HG03039 (cell line): ENCODE data around the gene ABHD16B.
"Not testable (repeated sequence)": the region's sequence is repeated elsewhere in the genome, so short reads cannot be mapped to it uniquely, and the experiment has no call there.

ENCODE experiments used
- ATAC-seq: cut with Tn5 transposase; IDR thresholded peaks from one replicate; pipeline ENCODE4 v1.9.1; 2021; ENCODE audit warnings: mild to moderate bottlenecking, moderate library complexity; ENCODE audit not compliant: unreplicated experiment

ABHD16B gene

GRCh38 chr20:63854069-63854765, 7.1 kb upstream of the ABHD16B start:
- ATAC-seq: no peak

GRCh38 chr20:63854766-63855362, 6.4 kb upstream of the ABHD16B start:
- no peak for ATAC-seq

DNA sequence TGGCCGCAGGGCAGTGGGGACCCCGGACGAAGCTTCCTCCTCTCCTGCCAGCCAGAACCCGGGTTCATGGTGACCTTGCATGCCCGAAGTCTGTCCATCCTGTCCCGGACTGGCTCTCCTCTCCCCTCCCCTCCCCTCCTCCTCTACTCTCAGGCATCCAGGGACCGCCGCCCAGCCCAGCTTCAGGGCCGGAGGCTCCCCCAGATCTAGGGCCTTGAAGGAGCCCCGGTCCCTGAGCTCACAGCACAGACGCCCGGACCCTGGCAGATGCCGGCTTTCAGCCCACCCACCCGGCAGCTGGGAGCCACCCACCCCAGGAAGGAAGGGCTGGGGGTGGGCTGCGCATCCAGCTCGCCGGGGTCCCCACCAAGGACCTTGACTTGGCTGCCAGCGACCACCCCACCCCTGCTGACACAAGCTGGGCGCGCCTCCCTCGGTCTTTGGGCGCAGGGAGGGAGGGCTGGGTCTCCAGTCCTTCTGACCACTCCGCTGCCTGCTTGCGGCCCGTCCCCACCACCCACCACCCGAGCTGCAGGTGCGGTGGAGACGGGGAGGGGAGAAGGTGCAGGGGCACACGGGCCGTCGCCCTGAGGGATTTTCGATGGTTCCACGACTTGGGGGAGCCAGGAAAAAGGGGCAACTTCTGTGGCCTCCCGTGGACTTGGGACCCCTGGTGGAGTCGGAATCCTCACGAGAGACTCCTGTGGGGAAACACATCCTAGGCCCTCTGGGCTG, 5.8 kb upstream of the ABHD16B start:
- no peak for ATAC-seq

DNA sequence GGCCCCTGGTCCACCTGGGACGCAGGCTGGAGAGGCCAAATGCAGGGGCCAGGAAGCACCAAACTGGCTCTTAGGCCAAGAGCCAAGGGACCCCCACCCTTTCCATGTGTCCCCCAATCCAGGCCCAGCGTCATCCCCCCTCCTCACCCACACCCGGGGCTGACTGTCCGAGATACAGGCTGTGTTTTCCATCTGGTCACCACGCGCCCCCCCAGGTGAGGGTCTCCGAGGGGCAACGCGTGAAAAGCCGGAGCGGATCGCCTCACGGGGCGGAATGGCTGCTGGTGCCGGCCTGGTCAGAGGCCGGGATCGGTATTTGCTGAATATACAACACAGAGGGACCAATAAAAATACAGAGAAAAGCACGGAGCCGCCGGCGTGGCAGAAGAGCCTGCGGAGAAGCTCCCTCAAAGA, 5.2 kb upstream of the ABHD16B start:
- no peak for ATAC-seq

- no peak for ATAC-seq
Observed at GRCh38 chr20:63857764-63858392, 3.4 kb upstream of the ABHD16B start.

GRCh38 chr20:63858393-63859165, 2.7 kb upstream of the ABHD16B start:
- no peak for ATAC-seq

GRCh38 chr20:63859166-63859699, 2.1 kb upstream of the ABHD16B start:
- no peak for ATAC-seq

DNA sequence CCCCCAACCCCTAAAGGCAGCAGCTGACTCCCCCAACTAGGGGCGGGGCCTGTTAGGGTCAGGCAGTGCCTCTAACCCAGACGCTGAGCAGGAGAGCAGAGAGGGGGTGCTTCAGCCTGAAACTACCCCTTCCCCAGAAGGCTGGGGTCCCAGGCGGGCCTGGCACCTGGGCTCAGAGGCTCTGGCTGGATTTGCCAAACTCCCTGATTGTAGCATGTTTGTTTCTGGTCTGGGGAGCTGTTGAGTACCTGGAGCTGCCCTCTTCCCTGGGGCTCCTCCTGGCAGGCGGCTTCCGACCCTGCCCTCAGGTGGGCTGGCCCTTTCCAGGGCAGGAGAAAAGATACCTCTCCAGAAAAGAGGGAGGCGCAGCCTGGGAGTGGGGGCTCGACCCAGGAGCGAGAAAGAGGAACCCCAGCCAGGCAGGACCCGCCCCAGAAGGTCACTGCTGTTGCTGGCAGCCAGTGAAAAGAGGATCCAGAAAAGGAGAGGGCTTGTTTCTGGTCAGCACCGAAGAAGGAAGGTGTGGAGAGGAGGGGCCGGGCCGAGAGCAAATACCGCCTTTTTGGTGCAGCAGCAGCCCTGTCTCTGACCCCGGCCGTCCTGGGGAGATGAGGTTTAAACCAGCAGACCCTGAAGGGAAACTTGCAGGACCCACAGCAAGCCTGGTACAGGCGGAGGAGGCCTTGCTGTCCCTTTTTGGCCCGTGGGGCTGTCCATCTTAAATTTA, 810 bp upstream of the ABHD16B start:
- no peak for ATAC-seq

DNA sequence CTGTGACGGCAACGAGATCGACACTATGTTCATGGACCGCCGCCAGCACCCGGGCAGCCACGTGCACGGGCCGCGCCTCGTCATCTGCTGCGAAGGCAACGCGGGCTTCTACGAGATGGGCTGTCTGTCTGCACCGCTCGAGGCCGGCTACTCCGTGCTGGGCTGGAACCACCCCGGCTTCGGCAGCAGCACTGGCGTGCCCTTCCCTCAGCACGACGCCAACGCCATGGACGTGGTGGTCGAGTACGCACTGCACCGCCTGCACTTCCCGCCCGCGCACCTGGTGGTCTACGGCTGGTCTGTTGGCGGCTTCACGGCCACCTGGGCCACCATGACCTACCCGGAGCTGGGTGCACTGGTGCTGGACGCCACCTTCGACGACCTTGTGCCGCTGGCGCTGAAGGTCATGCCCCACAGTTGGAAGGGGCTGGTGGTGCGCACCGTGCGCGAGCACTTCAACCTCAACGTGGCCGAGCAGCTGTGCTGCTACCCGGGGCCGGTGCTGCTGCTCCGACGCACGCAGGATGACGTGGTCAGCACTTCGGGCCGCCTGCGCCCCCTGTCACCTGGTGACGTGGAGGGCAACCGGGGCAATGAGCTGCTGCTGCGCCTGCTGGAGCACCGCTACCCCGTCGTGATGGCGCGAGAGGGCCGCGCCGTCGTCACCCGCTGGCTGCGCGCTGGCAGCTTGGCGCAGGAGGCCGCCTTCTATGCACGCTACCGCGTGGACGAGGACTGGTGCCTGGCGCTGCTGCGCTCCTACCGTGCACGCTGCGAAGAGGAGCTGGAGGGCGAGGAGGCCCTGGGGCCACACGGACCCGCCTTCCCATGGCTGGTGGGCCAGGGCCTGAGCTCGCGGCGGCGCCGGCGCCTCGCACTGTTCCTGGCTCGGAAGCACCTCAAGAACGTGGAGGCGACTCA, 943 bp downstream of the ABHD16B start:
- no peak for ATAC-seq

DNA sequence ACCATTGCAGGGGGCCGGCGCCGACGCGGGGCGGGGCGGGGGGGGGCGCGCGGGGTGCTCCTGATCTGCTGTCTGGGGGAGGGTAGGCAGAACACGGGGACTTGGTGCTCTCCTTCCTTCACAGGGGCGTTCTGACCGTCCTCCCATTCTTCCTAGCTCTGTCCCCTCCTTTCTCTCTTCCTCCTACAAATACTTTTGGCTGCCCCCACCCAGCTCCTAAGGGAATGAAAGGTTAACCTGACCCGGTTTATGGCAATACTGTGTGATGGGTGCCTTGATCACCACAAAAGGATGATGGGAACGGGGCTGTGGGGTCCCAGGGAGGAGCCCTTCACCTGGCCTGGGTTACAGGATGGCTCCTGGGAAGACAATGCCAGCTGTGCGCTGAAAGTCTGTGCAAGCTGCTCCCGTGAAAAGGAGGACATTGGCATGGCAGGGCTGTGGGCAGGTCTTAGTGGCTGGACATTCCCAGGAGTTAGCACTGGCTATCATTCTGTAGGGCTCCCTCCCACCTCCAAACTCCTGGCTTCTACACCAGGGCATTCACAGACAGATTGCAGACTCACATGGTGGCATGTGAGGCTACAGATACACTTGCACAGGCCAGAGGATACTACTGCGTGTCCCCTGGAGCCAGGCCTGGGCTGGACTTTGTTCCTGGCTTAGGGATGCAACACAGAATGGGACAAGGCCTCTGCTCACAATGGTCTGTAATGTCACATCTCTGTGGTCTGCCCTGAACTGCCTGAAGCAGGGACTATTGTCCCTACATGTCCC, 1.9 kb downstream of the ABHD16B start:
- no peak for ATAC-seq

DNA sequence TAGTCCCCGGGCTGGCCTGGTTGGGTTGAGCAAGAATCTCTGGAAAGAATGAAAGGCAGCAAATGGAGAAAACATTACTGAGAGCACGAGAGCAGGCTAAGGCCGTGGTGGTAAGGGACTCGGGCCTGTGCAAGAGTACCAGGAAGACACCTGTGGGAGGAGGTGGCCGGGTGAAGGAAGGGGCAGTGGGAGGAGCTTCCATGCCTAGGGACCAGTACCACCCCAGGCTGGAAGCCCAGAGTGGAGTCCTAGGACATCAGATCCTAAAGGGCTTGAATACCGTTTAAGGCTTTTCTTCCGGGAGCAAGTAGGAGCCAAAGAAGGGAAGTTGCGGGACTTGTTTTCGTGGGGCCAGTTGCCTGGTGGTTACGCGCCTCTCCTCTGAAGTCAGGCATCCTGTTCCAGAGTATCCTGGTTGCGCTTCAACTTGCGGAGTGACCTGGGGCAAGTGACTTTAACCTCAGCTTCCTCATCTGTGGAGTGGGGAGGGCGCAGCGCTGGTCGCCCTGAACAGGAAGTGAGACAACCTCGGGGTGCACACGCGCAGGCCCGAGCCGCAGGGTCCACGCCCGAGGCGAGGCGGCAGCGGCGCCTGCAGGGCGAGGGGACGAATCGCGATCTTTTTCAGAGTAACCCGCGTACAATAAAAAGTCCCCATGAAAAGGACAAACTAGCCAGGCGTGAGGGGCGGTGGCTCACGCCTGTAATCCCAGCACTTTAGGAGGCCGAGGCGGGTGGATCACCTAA, 2.7 kb downstream of the ABHD16B start:
- ATAC-seq: no peak

DNA sequence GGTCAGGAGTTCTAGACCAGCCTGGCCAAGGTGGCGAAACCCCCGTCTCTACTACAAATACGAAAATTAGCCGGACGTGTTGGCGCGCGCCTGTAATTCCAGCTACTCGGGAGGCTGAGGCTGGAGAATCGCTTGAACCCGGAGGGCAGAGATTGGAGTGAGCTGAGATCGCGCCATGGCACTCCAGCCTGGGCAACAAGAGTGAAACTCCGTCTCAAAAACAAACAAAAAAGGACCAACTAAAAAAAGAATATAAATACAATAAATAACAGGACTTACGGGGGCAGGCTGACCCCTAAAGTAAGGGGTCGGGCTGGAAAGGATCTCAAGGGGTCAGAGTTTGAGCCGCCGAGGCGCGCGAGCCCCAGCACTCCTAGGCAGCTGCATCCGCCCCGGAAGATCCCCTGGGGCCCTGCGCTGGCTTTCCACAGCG, 3.3 kb downstream of the ABHD16B start:
- no peak for ATAC-seq

GRCh38 chr20:63864978-63865640, 3.8 kb downstream of the ABHD16B start, which contains the start of gene TPD52L2:
TPD52L2 (plus strand) TSS chr20:63865270; CDS start chr20:63865366, 96 bp downstream.
- ATAC-seq: peak; percentile 55

DNA sequence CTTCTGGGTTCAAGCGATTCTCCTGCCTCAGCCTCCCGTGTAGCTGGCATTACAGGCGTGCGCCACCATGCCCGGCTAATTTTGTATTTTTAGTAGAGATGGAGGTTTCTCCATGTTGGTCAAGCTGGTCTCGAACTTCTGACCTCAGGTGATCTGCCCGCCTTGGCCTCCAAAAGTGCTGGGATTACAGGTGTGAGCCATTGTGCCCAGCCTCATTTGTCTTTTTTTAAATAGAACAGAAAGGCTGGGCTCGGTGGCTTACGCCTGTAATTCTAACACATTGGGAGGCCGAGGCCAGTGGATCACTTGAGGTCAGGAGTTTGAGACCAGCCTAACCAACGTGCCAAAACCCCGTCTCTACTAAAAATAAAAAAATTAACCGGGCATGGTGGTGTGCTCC, 5.7 kb downstream of the ABHD16B start:
- ATAC-seq: not testable (repeated sequence)

- ATAC-seq: no peak
Observed at GRCh38 chr20:63868264-63868663, 7.0 kb downstream of the ABHD16B start.

GRCh38 chr20:63873477-63873971, 12.2 kb downstream of the ABHD16B start:
- no peak for ATAC-seq
